AG09309 (cell line): ENCODE results near the gene ZC3H7B.

ENCODE experiments used
- DNase-seq: peaks from one replicate; pipeline ENCODE4 v3.0.0-alpha.2; 2010; ENCODE audit warnings: low read depth
- H3K4me3 ChIP-seq: 2 replicates; pipeline ENCODE4 v1.5.1; 2011; ENCODE audit warnings: mild to moderate bottlenecking, low read depth, low read length, moderate library complexity; ENCODE audit not compliant: control insufficient read depth
- TF ChIP-seq, protein P1 (sequence below): IDR thresholded peaks from 2 replicates; pipeline ENCODE4 v1.5.1; 2011; ENCODE audit warnings: mild to moderate bottlenecking, low read depth, low read length, inconsistent platforms; ENCODE audit not compliant: insufficient read depth, control insufficient read depth; ENCODE audit errors: missing control alignments

Gene ZC3H7B

DNA sequence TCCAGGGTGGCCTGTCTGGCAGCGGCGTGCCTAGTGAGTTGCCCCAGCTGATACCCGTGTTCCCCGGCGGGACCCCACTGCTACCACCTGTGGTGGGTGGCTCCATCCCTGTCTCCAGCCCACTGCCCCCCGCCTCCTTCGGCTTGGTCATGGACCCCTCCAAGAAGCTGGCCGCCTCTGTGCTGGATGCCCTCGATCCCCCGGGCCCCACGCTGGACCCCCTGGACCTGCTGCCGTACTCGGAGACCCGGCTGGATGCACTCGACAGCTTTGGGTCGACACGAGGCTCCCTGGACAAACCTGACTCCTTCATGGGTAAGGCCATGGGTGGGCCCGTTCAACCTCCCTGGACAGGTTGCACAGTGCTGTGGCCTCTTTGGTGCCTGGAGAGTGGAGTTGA lies 38.5 kb downstream of the ZC3H7B start:
- TF ChIP-seq, protein P1, sequence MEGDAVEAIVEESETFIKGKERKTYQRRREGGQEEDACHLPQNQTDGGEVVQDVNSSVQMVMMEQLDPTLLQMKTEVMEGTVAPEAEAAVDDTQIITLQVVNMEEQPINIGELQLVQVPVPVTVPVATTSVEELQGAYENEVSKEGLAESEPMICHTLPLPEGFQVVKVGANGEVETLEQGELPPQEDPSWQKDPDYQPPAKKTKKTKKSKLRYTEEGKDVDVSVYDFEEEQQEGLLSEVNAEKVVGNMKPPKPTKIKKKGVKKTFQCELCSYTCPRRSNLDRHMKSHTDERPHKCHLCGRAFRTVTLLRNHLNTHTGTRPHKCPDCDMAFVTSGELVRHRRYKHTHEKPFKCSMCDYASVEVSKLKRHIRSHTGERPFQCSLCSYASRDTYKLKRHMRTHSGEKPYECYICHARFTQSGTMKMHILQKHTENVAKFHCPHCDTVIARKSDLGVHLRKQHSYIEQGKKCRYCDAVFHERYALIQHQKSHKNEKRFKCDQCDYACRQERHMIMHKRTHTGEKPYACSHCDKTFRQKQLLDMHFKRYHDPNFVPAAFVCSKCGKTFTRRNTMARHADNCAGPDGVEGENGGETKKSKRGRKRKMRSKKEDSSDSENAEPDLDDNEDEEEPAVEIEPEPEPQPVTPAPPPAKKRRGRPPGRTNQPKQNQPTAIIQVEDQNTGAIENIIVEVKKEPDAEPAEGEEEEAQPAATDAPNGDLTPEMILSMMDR, result no peak
- H3K4me3 ChIP-seq, result no peak overlapping the region
- no peak for DNase-seq

DNA sequence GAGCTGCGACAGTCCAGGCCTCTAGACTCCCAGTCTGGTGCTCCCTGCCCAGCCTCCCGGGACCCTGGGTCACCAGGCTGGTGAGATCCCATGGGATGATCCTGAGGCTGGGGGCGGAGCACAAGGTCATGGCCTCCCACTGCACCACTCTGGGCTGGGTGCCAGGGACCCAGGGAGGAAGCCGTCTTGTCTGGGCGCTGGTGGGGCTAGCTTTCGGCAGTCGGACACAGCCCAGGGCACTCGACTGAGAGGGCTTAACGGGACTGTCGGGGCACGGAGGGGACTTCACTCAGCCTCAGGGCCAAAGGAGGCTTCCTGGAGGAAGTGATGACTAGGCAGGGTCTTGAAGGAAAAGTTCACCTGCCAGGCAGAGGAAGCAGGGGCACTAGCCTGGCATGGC lies 39.0 kb downstream of the ZC3H7B start:
- no peak overlapping the region for H3K4me3 ChIP-seq
- DNase-seq, result no peak
- TF ChIP-seq, protein P1, result no peak

GRCh38 chr22:41341012-41341411 lies 39.7 kb downstream of the ZC3H7B start:
- DNase-seq, result no peak
- no peak overlapping the region for H3K4me3 ChIP-seq
- TF ChIP-seq, protein P1, result no peak

DNA sequence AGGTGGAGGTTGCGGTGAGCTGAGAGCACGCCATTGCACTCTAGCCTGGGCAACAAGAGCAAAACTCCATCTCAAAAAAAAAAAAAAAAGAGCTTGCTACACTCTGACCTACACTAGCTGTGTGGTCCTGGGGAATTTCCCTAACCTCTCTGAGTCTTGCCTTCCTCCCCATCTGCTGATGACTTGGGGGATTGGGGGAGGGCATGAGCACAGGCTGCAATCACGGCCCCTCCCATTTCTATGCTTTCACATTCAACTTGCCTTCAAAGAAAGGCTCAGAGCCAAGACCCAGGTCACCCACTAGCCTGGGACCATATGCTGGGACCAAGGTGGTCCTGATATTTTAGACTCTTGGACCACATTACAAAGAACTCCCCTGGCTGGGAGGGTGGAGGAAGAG lies 40.7 kb downstream of the ZC3H7B start:
- TF ChIP-seq, protein P1, result no peak
- no peak for DNase-seq
- no peak overlapping the region for H3K4me3 ChIP-seq

DNA sequence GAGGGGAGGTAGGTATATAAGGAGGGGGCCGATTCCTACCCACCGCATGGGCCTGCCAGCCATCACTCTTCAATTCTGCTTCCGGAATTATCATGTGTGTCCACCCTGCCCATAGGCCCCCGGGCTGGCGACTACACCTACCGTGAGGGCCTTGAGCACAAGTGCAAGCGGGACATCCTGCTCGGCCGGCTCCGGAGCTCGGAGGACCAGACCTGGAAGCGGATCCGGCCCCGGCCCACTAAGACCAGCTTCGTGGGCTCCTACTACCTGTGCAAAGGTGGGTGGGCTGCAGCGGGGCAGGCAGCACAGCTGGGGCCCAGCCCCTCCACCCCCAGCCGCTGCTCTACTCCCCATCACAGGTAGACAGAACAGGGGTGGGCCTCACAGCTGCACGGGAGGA lies 42.0 kb downstream of the ZC3H7B start:
- TF ChIP-seq, protein P1, result no peak
- H3K4me3 ChIP-seq, result no peak overlapping the region
- DNase-seq, result no peak

DNA sequence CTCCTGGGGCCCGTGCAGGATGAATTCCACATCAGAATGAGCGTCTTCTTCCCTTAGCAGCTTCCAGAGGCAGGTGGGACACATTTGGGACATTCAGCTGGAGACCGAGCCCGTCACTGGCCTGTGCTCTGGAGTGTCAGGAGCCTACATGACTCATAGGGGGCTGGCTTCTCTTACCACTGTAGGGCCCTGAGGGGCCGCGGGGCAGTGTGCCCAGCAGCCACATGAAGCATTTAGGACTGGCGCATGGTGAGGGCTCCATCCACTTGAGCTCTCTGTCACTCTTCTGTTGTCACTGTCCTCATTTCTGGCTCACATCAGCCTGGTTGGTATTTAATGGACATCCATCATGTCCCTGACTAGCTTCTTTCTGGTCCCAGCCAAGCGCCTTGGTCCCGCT lies 42.4 kb downstream of the ZC3H7B start:
- H3K4me3 ChIP-seq, result no peak overlapping the region
- DNase-seq, result no peak
- TF ChIP-seq, protein P1, result no peak

- no peak for DNase-seq
- TF ChIP-seq, protein P1, result no peak
- no peak overlapping the region for H3K4me3 ChIP-seq
Observed at GRCh38 chr22:41344189-41344788, 43.0 kb downstream of the ZC3H7B start.
